ENCODE results near the gene SHISA9. TPM values are rescaled to one million over a fixed set of nuclear protein-coding genes. Genes with fewer than 3 reads are reported as not detected.

The SHISA9 gene
- total and polyA plus RNA-seq, 2 of the 4 experiments (the other 2 are of a cell fraction), result under 0.01 TPM; not detected in 1

DNA sequence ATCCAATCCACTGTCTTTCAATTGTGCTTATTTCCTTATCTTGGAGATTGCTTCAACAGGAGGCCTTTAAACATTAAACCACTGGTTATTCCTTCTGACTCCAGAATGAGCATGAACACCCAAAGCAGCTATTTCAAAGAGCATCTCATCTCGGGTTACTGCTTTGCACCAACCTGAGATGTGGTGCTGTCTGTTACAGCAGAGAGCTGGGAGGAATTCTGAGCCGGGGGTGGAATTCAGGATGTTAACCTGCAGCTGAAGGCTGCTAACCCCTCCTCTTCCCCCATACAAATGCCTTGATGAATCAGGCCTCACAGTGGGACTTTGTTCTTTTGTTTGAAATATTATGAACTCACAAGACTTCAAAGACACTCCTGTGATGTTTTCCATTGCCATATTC, 113.1 kb downstream of the SHISA9 start:
- BruUV-seq (replicated peaks), result no TSS peak
- Histone ChIP-seq H3K4me2 (ENCODE audit: low read depth, low read length) (no peak overlapping the region), H2AK5ac (ENCODE audit: low read depth, low read length) (no peak overlapping the region), H3K4me3 (ENCODE audit: insufficient read depth, low read depth, low read length) (no peak overlapping the region), H3K56ac (ENCODE audit: extremely low read depth, insufficient read depth, low read length) (no peak overlapping the region), H3K9me3 (ENCODE audit: control insufficient read depth, insufficient read depth, low read length) (peaks cover 16% of the 10 kb centered on the region), H2BK120ac (ENCODE audit: low read depth, low read length) (no peak overlapping the region), H3K9me1 (ENCODE audit: insufficient read depth, low read length) (no peaks in the 10 kb centered on the region), H3K27me3 (ENCODE audit: control insufficient read depth, insufficient read depth, low read length) (no peaks in the 10 kb centered on the region), H3K18ac (ENCODE audit: low read depth, low read length) (no peak overlapping the region), H3K4ac (ENCODE audit: low read depth, low read length) (no peak overlapping the region), H3K9ac (ENCODE audit: low read depth, low read length) (no peak overlapping the region), H2BK5ac (ENCODE audit: low read depth, low read length, poor library complexity, severe bottlenecking) (no peak overlapping the region), H4K5ac (ENCODE audit: low read depth, low read length) (no peak overlapping the region), H2AK9ac (replicated peaks; ENCODE audit: low read depth, low read length, poor library complexity) (no peak overlapping the region), H3K36me3 (ENCODE audit: control insufficient read depth, insufficient read depth, low read length) (no peaks in the 10 kb centered on the region), H4K8ac (ENCODE audit: low read depth in 2 of 2, low read length in 2 of 2) (no peak overlapping the region), H3K4me1 (ENCODE audit: control insufficient read depth, insufficient read depth, low read length) (no peaks in the 10 kb centered on the region), H2AFZ (replicated peaks; ENCODE audit: low read length, poor library complexity) (no peak overlapping the region), H3K27ac (ENCODE audit: insufficient read depth, low read length) (no peak overlapping the region), H4K91ac (ENCODE audit: insufficient read depth, low read depth, low read length) (no peak overlapping the region), H3K23ac (ENCODE audit: low read depth, low read length) (no peak overlapping the region), H3K79me1 (ENCODE audit: low read depth in 1 of 2, low read length in 2 of 2) (no peaks in the 10 kb centered on the region), H4K20me1 (ENCODE audit: insufficient read depth, low read length) (no peaks in the 10 kb centered on the region), H2BK15ac (ENCODE audit: low read depth, low read length) (no peak overlapping the region), H2BK20ac (ENCODE audit: low read depth, low read length) (no peak overlapping the region), H3K14ac (replicated peaks; ENCODE audit: low read depth, low read length) (no peak overlapping the region)
- TF ChIP-seq CEBPB (IDR thresholded peaks at IDR 0.05; ENCODE audit: low read depth, low read length), result no peak
- no peak for TF ChIP-seq RFX5 (IDR thresholded peaks at IDR 0.05; ENCODE audit: low read depth, low read length)
- TF ChIP-seq RCOR1 (IDR thresholded peaks at IDR 0.05; ENCODE audit: insufficient replicate concordance, low read length), result no peak
- TF ChIP-seq RAD21 (IDR thresholded peaks at IDR 0.05; ENCODE audit: low read length), result no peak
- no peak for TF ChIP-seq MAZ (IDR thresholded peaks at IDR 0.05; ENCODE audit: borderline replicate concordance, low read depth, low read length)
- TF ChIP-seq CHD1 (IDR thresholded peaks at IDR 0.05; ENCODE audit: low read depth, low read length), result no peak
- no peak for TF ChIP-seq NFE2L2 (IDR thresholded peaks at IDR 0.05; ENCODE audit: low read depth, low read length)
- no peak for TF ChIP-seq BHLHE40 (IDR thresholded peaks at IDR 0.05; ENCODE audit: low read depth, low read length)
- no peak for TF ChIP-seq MAFK (IDR thresholded peaks at IDR 0.05; ENCODE audit: low read depth, low read length)
- TF ChIP-seq, protein P1, sequence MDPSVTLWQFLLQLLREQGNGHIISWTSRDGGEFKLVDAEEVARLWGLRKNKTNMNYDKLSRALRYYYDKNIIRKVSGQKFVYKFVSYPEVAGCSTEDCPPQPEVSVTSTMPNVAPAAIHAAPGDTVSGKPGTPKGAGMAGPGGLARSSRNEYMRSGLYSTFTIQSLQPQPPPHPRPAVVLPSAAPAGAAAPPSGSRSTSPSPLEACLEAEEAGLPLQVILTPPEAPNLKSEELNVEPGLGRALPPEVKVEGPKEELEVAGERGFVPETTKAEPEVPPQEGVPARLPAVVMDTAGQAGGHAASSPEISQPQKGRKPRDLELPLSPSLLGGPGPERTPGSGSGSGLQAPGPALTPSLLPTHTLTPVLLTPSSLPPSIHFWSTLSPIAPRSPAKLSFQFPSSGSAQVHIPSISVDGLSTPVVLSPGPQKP (IDR thresholded peaks at IDR 0.05; ENCODE audit: borderline replicate concordance, low read depth, low read length), result no peak
- TF ChIP-seq, protein P2, sequence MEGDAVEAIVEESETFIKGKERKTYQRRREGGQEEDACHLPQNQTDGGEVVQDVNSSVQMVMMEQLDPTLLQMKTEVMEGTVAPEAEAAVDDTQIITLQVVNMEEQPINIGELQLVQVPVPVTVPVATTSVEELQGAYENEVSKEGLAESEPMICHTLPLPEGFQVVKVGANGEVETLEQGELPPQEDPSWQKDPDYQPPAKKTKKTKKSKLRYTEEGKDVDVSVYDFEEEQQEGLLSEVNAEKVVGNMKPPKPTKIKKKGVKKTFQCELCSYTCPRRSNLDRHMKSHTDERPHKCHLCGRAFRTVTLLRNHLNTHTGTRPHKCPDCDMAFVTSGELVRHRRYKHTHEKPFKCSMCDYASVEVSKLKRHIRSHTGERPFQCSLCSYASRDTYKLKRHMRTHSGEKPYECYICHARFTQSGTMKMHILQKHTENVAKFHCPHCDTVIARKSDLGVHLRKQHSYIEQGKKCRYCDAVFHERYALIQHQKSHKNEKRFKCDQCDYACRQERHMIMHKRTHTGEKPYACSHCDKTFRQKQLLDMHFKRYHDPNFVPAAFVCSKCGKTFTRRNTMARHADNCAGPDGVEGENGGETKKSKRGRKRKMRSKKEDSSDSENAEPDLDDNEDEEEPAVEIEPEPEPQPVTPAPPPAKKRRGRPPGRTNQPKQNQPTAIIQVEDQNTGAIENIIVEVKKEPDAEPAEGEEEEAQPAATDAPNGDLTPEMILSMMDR (conservative IDR thresholded peaks at IDR 0.05; ENCODE audit: low read depth, low read length), result no peak
- no peak for TF ChIP-seq SMC3 (IDR thresholded peaks at IDR 0.05; ENCODE audit: low read depth, low read length)
- TF ChIP-seq MXI1 (IDR thresholded peaks at IDR 0.05; ENCODE audit: borderline replicate concordance, low read depth, low read length), result no peak
- no peak for TF ChIP-seq USF2 (IDR thresholded peaks at IDR 0.05; ENCODE audit: low read depth, low read length)
- TF ChIP-seq POLR2A (IDR thresholded peaks at IDR 0.05; ENCODE audit: low read depth, low read length), result no peak
- TF ChIP-seq FOS (IDR thresholded peaks at IDR 0.05; ENCODE audit: low read depth, low read length), result no peak
- WGBS, 2 experiments (ENCODE audit: extremely low coverage in 2 of 2, insufficient read length in 1 of 2), result no CpG with 5 or more reads among the region's 2 CpGs
- DNase-seq (no peak), ATAC-seq (ENCODE audit: low read depth) (no peak)
- ChIA-PET CTCF (interaction anchor here (0.6 kb wide), 1 partner anchor 17 kb away, joined by 3 read pairs; no protein-coding TSS in a partner anchor), POLR2A (ENCODE audit: unreplicated experiment) (no interaction called here)
- dilution Hi-C loops (cut with HindIII; ENCODE audit: low sequenced_read_pairs, unreplicated experiment) (no loop called here), in situ Hi-C loops (cut with MboI; ENCODE audit: low sequenced_read_pairs) (no loop called here), intact Hi-C loops (cut with micrococcal nuclease) (no loop called here)
